Glutamatergic neuron (in vitro differentiated cells): ENCODE results near the gene HMG20A. TPM values are rescaled to one million over a fixed set of nuclear protein-coding genes. Genes with fewer than 3 reads are reported as not detected.

Source experiments
- DNase-seq: peaks from one replicate; pipeline ENCODE4 v3.0.0; 2022
- H3K27ac Mint-ChIP-seq: one replicate; pipeline ENCODE4 v1.8.0; 2020; ENCODE audit warnings: mild to moderate bottlenecking, mixed read lengths, inconsistent platforms; ENCODE audit not compliant: unreplicated experiment
- H3K27me3 Mint-ChIP-seq: one replicate; pipeline ENCODE4 v1.8.0; 2020; ENCODE audit warnings: mild to moderate bottlenecking, moderate library complexity, mixed read lengths, inconsistent platforms; ENCODE audit not compliant: unreplicated experiment
- H3K36me3 Mint-ChIP-seq: one replicate; pipeline ENCODE4 v1.8.0; 2020; ENCODE audit warnings: mild to moderate bottlenecking, mixed read lengths, inconsistent platforms; ENCODE audit not compliant: unreplicated experiment
- H3K4me1 Mint-ChIP-seq: one replicate; pipeline ENCODE4 v1.8.0; 2020; ENCODE audit warnings: mild to moderate bottlenecking, low read depth, mixed read lengths, inconsistent platforms; ENCODE audit not compliant: unreplicated experiment
- H3K4me3 Mint-ChIP-seq: one replicate; pipeline ENCODE4 v1.8.0; 2020; ENCODE audit warnings: mild to moderate bottlenecking, mixed read lengths, inconsistent platforms; ENCODE audit not compliant: unreplicated experiment
- H3K9me3 Mint-ChIP-seq: one replicate; pipeline ENCODE4 v1.8.0; 2020; ENCODE audit warnings: mild to moderate bottlenecking, moderate library complexity, mixed read lengths, inconsistent platforms; ENCODE audit not compliant: unreplicated experiment
- total RNA-seq: library from RNA; stranded (reverse); fragmentation: NEBNext Ultra II Directional; extraction: Animal tissue kit (Norgen Biotek cat#: 25700); gene quantifications from one replicate; pipeline ENCODE4 v1.2.1, GENCODE V29; 2021; ENCODE audit not compliant: unreplicated experiment
- TF ChIP-seq, protein P1 (sequence below): fragments of 200-600 bp; sonication (generic); IDR thresholded peaks from one replicate; pipeline ENCODE4 v1.5.0; 2021; ENCODE audit not compliant: partially characterized antibody, unreplicated experiment

Gene HMG20A
- total RNA-seq, 1 donor from 2014 or later, result 62.1 TPM

GRCh38 chr15:77494073-77494867 lies 73.6 kb downstream of the HMG20A start:
- Mint-ChIP-seq H3K27me3 (peaks cover 2% of the 10 kb centered on the region), H3K4me1 (peaks cover 33% of the 10 kb centered on the region), H3K36me3 (no peaks in the 10 kb centered on the region), H3K9me3 (peaks cover 2% of the 10 kb centered on the region), H3K4me3 (no peak overlapping the region), H3K27ac (no peak overlapping the region)
- no peak for DNase-seq
- TF ChIP-seq, protein P1, sequence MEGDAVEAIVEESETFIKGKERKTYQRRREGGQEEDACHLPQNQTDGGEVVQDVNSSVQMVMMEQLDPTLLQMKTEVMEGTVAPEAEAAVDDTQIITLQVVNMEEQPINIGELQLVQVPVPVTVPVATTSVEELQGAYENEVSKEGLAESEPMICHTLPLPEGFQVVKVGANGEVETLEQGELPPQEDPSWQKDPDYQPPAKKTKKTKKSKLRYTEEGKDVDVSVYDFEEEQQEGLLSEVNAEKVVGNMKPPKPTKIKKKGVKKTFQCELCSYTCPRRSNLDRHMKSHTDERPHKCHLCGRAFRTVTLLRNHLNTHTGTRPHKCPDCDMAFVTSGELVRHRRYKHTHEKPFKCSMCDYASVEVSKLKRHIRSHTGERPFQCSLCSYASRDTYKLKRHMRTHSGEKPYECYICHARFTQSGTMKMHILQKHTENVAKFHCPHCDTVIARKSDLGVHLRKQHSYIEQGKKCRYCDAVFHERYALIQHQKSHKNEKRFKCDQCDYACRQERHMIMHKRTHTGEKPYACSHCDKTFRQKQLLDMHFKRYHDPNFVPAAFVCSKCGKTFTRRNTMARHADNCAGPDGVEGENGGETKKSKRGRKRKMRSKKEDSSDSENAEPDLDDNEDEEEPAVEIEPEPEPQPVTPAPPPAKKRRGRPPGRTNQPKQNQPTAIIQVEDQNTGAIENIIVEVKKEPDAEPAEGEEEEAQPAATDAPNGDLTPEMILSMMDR, result no peak

DNA sequence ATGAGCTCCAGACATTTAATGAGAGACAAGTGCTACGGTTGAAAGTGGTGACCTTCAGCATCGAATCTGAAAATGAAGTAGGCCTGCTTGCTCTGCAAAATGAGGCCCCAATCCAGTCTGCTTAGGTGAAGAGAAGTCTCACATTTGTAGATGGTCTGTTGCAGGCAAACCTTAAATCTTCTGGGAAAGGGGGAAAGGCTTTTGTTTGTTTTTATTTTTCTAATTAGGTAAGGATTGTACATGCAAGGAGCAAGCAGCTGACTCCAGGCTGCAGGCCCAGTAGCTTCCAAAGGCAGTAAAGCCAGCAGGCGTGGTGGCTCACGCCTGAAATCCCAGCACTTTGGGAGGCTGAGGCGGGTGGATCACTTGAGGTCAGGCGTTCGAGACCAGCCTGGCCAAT lies 74.3 kb downstream of the HMG20A start:
- no peak overlapping the region for H3K27ac Mint-ChIP-seq
- H3K4me1 Mint-ChIP-seq, result peaks cover 37% of the 10 kb centered on the region
- peaks cover 2% of the 10 kb centered on the region for H3K27me3 Mint-ChIP-seq
- TF ChIP-seq, protein P1, result no peak
- no peak for DNase-seq
- H3K9me3 Mint-ChIP-seq, result peaks cover 2% of the 10 kb centered on the region
- H3K36me3 Mint-ChIP-seq, result no peaks in the 10 kb centered on the region
- H3K4me3 Mint-ChIP-seq, result no peak overlapping the region

GRCh38 chr15:77495838-77496596 lies 75.3 kb downstream of the HMG20A start:
- H3K36me3 Mint-ChIP-seq, result no peaks in the 10 kb centered on the region
- peaks cover 34% of the 10 kb centered on the region for H3K4me1 Mint-ChIP-seq
- peaks cover 5% of the 10 kb centered on the region for H3K27me3 Mint-ChIP-seq
- no peak overlapping the region for H3K27ac Mint-ChIP-seq
- TF ChIP-seq, protein P1, result no peak
- peaks cover 2% of the 10 kb centered on the region for H3K9me3 Mint-ChIP-seq
- H3K4me3 Mint-ChIP-seq, result no peak overlapping the region
- DNase-seq, result no peak

GRCh38 chr15:77496715-77497109 lies 76.0 kb downstream of the HMG20A start:
- peak overlapping the region; percentile 65 for H3K27ac Mint-ChIP-seq
- peak; percentile 88 for DNase-seq
- H3K4me1 Mint-ChIP-seq, result peaks cover 40% of the 10 kb centered on the region
- H3K27me3 Mint-ChIP-seq, result peaks cover 7% of the 10 kb centered on the region
- H3K4me3 Mint-ChIP-seq, result no peak overlapping the region
- no peaks in the 10 kb centered on the region for H3K36me3 Mint-ChIP-seq
- TF ChIP-seq, protein P1, result peak; percentile 82
- peaks cover 2% of the 10 kb centered on the region for H3K9me3 Mint-ChIP-seq
